Hippocampal formation (tissue), 2 donors: ENCODE data around the gene ZNF410.
"Not testable (repeated sequence)": the region's sequence is repeated elsewhere in the genome, so short reads cannot be mapped to it uniquely, and the experiment has no call there.

Experiments
- DNase-seq, 2 donors: peaks; one replicate each; lab custom pipeline; 2025; lab: John Stamatoyannopoulos, UW

The ZNF410 gene

GRCh38 chr14:73886449-73887317, at the start of gene ZNF410:
Gene ZNF410, plus strand, starts transcription at chr14:73886859. Its CDS starts 5,317 bp downstream, at chr14:73892176.
- DNase-seq: peak; percentile 74 to 85

GRCh38 chr14:73838293-73839034, 48.2 kb upstream of the ZNF410 start:
- not testable (repeated sequence) for DNase-seq

- no peak for DNase-seq
Observed at GRCh38 chr14:73842201-73842600, 44.5 kb upstream of the ZNF410 start.

- no peak for DNase-seq
Observed at GRCh38 chr14:73842851-73843250, 43.8 kb upstream of the ZNF410 start.

GRCh38 chr14:73843296-73843695, 43.4 kb upstream of the ZNF410 start:
- DNase-seq: no peak

GRCh38 chr14:73846947-73847346, 39.7 kb upstream of the ZNF410 start:
- no peak for DNase-seq

GRCh38 chr14:73851000-73851399, 35.7 kb upstream of the ZNF410 start:
- no peak for DNase-seq

- peak; percentile 90 to 91 for DNase-seq
Observed at GRCh38 chr14:73851567-73852382, 34.9 kb upstream of the ZNF410 start, which contains the start of gene PTGR2. Gene PTGR2, plus strand, starts transcription at chr14:73851831. Its CDS starts 7,032 bp downstream, at chr14:73858863.

- DNase-seq: no peak
Observed at GRCh38 chr14:73859145-73859544, 27.5 kb upstream of the ZNF410 start.

GRCh38 chr14:73861073-73861472, 25.6 kb upstream of the ZNF410 start:
- DNase-seq: no peak

- no peak for DNase-seq
Observed at GRCh38 chr14:73862480-73862879, 24.2 kb upstream of the ZNF410 start.

GRCh38 chr14:73863209-73863608, 23.4 kb upstream of the ZNF410 start:
- no peak for DNase-seq

GRCh38 chr14:73865534-73866113, 21.0 kb upstream of the ZNF410 start:
- DNase-seq: no peak

- not testable (repeated sequence) for DNase-seq
Observed at GRCh38 chr14:73869754-73870153, 16.9 kb upstream of the ZNF410 start.

GRCh38 chr14:73870525-73871235, 16.0 kb upstream of the ZNF410 start:
- no peak for DNase-seq

GRCh38 chr14:73873660-73874059, 13.0 kb upstream of the ZNF410 start:
- no peak for DNase-seq

GRCh38 chr14:73877790-73878189, 8.9 kb upstream of the ZNF410 start:
- no peak for DNase-seq

- no peak for DNase-seq
Observed at GRCh38 chr14:73878436-73878835, 8.2 kb upstream of the ZNF410 start.

- no peak for DNase-seq
Observed at GRCh38 chr14:73879027-73879426, 7.6 kb upstream of the ZNF410 start.

- no peak for DNase-seq
Observed at GRCh38 chr14:73884438-73885190, 2.0 kb upstream of the ZNF410 start.
